GM18867 (cell line): ENCODE measurements around the gene GALNT18.

ENCODE experiments used
- ATAC-seq: cut with Tn5 transposase; IDR thresholded peaks from one replicate; pipeline ENCODE4 v1.9.1; 2021; ENCODE audit warnings: mild to moderate bottlenecking, moderate library complexity; ENCODE audit not compliant: unreplicated experiment

Gene GALNT18

DNA sequence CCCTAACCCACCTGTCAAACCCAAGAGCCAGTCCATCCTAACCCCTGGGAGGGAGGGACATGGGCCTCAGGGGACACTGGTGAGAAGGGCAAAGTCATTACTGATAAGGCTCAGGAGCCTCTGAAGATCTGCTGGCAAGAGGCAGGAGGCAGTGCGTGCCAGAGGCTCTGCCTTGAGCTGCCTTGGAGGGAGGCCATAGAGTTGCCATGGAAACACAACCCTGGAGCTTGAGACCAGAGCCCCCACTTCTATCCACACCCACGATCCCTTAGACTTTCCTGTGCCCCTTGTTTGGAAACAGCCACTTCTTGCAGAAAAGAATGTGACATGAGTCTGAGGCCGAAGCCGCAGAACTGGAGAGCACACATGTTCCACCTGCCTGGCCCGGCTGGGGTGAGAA is 179.0 kb downstream of the GALNT18 start:
- ATAC-seq: no peak

DNA sequence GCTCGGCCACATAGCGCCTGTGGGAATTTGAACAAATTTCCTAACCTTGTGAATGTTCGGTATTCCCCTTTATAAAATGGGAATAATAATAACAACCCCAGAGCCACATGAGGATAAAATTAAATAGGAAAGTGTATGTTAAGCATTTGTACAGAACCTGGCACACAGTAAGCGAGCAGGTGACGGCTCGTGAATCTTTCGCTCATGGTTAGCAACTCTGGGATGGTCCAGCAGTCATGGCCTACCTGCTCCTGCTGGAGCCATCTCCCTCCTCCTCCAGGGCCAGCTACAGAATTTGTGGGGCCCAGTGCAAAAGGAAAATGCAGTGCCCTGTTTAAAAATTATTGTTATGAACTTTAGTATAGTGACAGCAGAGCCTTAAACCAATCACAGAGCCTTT is 180.3 kb downstream of the GALNT18 start:
- ATAC-seq: no peak

DNA sequence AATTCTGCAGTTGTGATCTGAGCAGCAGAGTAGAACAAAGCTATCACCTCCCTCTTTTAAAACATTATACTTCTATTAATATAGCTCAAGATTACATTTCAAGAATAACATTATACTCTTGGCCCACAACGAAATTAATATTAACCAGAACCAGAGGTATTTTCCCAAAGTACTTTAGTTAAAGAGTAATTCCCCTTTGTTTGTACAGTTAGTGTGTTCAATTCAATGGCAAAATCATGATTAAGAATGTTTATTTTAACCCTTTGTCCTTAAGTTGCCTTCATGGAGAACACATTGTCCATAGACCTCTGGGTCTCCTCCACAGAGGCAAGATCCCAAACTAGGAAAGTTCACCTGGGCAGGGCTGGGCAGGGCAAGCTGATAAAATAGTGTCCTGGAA is 180.7 kb downstream of the GALNT18 start:
- no peak for ATAC-seq

GRCh38 chr11:11440144-11440543 is 181.7 kb downstream of the GALNT18 start:
- ATAC-seq: no peak

DNA sequence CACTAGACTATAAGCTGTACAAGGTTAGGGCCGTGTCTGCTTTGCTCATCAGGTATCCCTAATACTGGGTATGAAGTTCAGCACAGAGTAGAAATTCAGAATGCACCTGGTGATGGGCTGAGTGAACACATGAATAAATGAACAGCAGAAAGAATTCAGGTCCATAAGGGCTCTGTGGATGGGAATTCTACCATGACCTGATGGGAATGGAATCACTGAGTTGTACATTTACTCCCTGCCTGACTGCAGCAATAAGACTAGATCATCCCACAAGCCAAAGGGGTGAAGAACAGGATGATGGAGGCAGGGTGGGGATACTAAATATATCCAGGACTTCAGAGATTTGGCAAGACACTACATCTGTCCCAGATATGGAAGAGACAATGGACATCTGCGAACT is 182.2 kb downstream of the GALNT18 start:
- ATAC-seq: no peak

DNA sequence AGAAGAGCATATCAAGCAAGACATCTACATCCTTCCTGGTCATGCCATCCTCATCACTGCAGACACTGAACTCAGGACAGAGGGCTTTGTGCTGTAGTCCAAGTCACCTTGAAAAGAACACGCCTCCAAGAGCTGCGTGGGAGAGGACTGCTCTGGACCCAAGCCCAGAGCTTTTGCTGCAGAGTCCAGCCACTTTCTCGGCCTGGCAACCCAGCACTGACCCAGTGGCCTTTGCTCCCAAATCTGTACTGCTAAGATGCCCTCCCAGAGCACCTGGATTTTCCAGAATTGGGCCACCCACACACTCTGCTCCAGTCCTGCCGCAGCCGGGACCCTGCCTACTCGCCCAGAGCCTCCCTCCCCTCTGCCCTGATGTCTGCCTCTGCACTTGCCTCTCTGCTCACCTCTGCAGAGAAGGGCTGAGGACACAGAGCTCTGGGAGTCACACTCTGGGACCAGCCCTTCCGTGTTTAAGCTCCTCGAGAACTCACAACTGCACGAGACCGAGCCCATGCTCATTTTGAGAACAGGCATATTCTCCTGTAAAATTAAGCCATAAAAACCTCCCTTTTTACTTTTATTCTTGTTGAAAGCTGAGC is 185.0 kb downstream of the GALNT18 start:
- no peak for ATAC-seq

DNA sequence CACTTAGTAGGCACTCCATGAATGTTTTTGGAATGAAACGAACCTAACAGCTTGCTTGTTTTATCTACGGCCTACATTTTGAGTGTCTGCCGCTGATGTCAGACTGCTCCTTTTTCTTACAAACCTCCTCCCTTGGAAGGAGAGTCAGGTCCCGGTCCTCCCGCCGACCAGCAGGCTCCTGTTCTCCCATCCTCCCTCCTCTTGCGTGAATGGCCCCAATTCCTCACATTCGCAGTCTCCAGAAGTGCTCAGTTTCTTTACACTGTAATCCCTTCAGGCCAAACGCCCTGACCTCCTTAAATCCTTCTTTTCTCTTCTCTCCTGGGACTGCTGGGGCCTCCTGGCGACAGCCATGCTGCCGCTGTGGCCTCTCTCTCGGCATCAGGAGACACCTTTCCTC is 186.2 kb downstream of the GALNT18 start:
- ATAC-seq: no peak

- no peak for ATAC-seq
Measured at GRCh38 chr11:11433960-11434359, 187.8 kb downstream of the GALNT18 start.

DNA sequence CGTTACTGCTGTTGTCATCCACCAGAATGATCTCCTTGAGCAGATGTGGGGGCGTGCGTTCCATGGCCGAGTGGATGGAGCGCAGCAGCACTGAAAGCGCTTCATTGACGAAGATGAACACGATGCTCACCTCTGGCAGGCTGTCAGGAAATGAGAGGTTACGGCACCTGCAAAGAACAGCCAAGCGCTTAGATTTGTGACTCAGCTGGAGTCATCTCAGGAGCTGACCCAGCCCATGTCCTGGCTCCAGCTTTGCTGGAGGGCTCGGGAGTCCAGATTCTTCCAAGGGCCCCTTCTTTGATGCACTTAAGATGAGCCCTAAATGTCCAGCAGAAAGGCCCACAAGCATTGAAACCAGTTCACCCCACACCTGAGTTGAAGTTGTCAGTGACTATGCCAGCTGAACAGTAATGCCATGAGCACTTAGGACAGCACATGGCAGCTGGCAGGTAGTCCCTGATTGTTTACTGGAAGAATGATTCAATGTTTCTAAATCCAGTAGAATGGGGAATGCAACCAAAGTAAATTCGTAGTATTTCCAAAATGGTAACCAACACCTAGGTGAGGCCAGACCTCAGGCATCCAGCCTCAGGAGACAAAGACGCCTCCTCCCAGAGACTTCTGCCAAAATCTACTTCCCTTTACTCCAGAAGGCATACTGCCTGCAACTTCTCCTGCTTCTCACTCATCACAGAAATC is 189.0 kb downstream of the GALNT18 start:
- ATAC-seq: no peak

- no peak for ATAC-seq
Measured at GRCh38 chr11:11430431-11430830, 191.4 kb downstream of the GALNT18 start.

GRCh38 chr11:11428714-11429113 is 193.1 kb downstream of the GALNT18 start:
- no peak for ATAC-seq

- ATAC-seq: no peak
Measured at GRCh38 chr11:11427542-11427941, 194.3 kb downstream of the GALNT18 start.

DNA sequence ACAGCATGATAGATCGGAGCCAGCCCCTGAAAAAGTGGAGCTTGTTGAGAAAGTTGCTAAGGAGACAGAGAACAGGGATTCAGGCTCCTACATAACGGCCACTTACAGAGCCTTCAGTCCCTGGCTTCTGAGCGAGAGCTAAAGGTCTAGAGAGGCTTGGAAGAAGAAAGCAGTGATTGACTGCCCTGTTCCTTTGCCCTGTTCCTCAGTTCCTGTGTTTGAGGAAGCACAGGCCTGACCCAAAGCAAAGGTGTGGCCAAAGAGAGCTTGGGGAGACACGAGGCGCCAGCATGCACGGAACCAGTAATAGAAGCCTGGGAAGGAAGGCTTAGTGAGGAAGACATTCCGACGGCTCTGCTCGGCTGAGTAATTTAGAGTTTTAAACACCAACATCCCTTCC is 194.7 kb downstream of the GALNT18 start:
- no peak for ATAC-seq

DNA sequence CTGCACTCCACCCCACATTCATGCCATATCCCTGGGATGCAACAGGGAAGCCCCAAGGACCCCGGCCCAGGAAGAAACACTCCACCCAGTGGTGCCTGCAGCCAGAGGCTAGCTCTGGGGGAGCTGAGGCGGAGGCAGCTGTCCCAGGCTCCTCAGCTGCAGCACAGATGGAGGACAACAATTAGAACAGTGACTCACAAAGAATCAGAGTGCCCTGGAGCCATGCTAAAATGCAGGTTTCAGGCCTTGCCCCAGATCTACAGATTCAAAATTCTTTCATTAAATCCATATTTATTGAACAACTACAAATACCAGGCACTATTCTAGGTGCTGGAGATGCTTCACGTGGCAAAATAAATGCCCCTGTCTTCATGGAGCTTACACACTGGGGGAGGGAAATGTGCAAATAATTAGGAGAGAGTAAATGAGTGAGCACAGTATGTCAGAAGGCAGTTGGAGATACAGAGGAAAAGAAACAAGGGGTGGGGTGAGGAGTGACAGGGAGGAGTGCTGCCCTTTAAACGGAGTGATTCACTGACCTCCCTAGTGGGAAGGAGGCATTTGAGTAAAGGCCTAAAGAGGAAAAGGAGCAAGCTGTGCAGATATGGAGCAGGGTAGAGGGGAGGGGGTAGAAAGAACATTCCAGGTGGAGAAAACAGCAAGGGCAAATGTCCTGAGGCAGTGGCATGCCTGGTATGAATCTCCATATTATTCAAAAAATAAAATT is 195.4 kb downstream of the GALNT18 start:
- ATAC-seq: no peak

DNA sequence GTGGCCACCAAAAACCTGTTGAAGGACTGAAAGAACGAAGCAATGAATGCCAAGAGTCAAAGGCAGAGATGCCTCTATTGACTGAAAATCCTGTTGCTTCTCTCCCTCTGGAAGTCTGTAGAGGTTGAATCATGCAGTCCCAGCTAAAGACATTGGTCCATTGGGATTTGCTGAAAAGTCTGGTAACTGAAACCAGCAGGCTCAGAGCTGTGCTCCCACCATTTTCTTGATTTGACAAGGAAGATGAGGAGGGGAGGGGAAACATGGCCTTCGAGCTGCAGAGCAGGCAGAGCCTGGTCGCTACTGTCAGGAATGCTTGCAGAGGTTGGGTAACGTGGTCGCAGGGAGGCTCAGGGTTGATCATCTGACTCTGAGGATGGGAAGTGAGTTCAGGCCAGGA is 196.0 kb downstream of the GALNT18 start:
- no peak for ATAC-seq

GRCh38 chr11:11424688-11425087 is 197.1 kb downstream of the GALNT18 start:
- no peak for ATAC-seq

DNA sequence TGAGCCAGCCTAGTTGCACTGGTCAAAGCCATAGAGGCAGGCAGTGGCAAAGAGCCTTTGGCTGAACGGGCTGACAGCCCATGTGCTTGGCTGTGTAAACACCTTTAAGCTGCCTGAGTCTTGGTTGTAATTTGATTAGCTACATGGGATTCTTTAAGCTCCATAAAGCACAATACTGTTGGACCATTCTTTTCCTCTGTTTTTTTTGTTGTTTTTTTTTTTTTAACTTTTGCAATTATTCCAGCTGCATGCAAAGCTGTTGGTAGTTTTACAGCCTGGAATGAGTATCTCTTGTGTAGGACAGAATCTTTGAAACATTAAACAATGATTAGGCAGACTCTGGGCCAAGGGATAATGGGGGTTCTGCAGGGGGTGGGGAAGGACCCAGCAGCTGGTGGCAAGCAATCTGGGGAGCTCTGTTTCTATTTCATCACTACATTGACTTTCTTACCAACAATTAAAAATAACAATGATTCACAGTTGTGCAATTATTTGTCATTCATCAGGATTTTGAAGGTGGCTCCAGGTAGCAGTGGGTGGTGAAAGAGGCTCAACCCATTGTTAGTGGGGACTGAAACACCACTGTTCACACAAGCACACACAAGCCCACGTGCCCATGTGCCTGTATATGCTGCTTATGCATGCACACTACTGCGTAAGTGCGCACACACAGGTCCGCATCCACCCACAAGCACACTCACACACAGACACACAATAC is 199.2 kb downstream of the GALNT18 start:
- no peak for ATAC-seq

DNA sequence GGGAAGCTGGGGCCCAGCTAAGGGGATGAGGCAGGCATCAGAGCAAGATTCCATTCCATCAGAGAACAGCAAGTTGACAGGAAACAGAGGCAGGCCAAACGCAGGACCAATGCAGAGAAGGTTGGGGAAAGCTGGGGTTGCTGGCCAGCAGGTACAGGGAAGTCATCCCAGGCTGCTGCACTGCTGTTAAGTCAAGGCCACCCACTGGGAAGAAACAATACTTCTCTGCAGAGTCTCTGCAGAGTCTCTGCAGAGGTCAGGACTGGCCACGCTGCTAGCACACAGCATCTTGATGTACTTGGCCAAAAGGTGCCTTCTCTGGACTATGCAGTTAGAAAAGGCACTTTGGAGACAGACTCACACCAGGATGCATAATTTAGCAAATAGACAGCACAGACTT is 200.3 kb downstream of the GALNT18 start:
- no peak for ATAC-seq

DNA sequence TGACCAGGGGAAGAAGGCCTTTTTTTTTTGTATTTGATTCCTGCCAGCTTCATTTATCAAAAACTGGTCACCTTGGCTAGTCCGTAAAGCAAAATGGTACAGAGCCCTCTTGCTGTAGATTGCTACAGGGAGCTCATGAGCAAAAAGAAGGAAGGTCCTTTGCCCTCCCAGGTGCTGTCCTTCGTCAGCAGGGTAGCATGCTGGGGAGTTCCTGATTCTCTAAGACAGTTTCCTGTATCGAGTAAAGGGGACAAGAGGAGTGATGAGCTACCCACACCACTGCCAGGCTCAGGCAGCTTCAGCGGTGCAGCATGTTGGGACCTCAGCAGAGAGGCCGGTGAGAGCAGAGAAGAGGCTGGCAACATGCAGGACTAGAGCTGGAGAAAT is 200.9 kb downstream of the GALNT18 start:
- no peak for ATAC-seq

DNA sequence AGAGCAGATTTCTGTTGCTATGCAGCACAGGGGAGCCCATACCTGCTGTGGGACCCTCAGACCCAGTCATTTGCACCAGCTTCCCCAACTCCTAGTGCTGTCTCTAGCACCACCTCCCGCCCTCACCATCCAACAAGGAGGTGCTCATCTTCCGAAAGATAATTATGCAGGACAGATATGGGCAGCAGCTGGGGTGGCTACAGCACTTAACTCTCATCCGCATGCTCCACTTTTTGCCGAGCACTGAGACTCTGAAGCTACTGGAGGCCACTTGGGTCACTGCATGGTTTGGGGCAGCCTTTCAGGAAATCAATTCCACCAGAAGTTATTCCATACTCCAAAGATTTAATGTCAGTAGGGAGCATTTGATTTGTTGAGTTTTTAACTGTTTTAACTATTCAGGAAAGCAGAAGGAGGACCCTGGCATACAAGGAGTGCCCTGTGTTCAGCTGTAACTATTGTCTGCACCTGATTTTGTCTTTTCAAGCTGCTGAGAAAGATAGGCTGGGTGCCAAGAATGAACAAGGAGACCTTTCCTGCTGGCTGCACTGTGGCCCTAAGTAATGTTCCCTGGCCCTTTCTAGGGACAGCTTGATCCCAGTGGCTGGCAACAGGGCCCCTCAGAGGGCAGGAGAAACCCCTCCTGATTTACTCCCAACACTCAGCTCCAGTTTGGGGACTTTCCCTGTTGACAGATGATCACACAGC is 201.5 kb downstream of the GALNT18 start:
- no peak for ATAC-seq

GRCh38 chr11:11419747-11420146 is 202.1 kb downstream of the GALNT18 start:
- no peak for ATAC-seq
